ENCODE measurements around the gene SLC22A24. TPM values are rescaled to one million over a fixed set of nuclear protein-coding genes. Genes with fewer than 3 reads are reported as not detected.

The SLC22A24 gene
- total and polyA plus RNA-seq, 2 of the 13 experiments (the other 11 are each of a cell fraction or from before 2014, with no cell fraction given) = not detected

GRCh38 chr11:63155794-63156193 is 11.8 kb upstream of the SLC22A24 start:
- Histone ChIP-seq H4K20me1 (ENCODE audit: insufficient read depth, low read length) (no peaks in the 10 kb centered on the region), H3K9ac (ENCODE audit: insufficient read depth, low read depth, low read length) (no peak overlapping the region), H3K4me3 (replicated peaks in 1 of 3; ENCODE audit: insufficient read depth in 1 of 3, low read depth in 2 of 3, low read length in 3 of 3) (no peak overlapping the region), H2AFZ (ENCODE audit: low read length) (no peak overlapping the region), H3K4me2 (ENCODE audit: low read depth, low read length) (no peak overlapping the region), H3K27me3 (ENCODE audit: control insufficient read depth in 1 of 2, insufficient read depth in 2 of 2, low read length in 2 of 2) (peaks cover 0 to 6% of the 10 kb centered on the region in 2 experiments; a peak in 2 of 5 replicates), H3K36me3 (replicated peaks in 1 of 2; ENCODE audit: control insufficient read depth in 1 of 2, insufficient read depth in 2 of 2, low read length in 2 of 2) (no peaks in the 10 kb centered on the region), H3K4me1 (ENCODE audit: insufficient read depth, low read length) (no peaks in the 10 kb centered on the region), H3K27ac (ENCODE audit: extremely low read length, insufficient read depth, low read length) (no peak overlapping the region), H3K9me3 (ENCODE audit: low read length) (no peaks in the 10 kb centered on the region), H3K79me2 (ENCODE audit: insufficient read depth, low read length) (no peaks in the 10 kb centered on the region)
- ChIA-PET CTCF (ENCODE audit: low intra/inter-chr PET ratio, low total read pairs) (no interaction called here), POLR2A (no interaction called here)
- no peak for TF ChIP-seq ZBTB20 (CRISPR knock-in tag; IDR thresholded peaks at IDR 0.05; ENCODE audit: borderline replicate concordance, low read depth)
- FAIRE-seq = no peak
- ATAC-seq = no peak
- DNase-seq (ENCODE audit: low spot score) = no peak
- WGBS (ENCODE audit: low lambda C conversion rate) = 20% methylated on average over 1 of the region's 1 CpG
- no TSS peak for BruUV-seq (replicated peaks)
- in situ Hi-C loops (cut with HindIII; ENCODE audit: extremely low pct_ligation_motif_present, low pct_unique_long_range_greater_than_20kb) = no loop called here
- intact Hi-C loops (cut with micrococcal nuclease; ENCODE audit: unreplicated experiment) = no loop called here

DNA sequence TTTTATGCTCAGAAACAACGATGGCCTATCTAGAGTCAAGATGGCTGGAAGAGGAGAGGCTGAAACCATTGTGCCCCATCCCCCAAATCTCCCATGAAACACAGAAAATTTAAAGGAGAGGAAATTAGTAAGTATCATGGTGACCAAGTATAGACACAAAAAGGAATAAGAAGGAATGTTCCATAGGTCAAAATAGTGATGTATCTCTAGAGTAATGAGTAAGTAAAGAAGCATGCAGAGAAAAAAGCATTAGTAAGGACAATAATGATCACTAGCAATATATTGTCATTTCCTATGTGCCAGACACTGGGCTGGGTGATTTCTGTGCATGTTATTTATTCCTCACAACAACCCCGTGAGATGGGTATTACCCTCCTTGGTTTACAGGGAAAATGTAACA is 2.6 kb upstream of the SLC22A24 start:
- ATAC-seq = no peak
- in situ Hi-C loops (cut with HindIII; ENCODE audit: extremely low pct_ligation_motif_present, low pct_unique_long_range_greater_than_20kb) = no loop called here
- no peak overlapping the region for H3K9ac ChIP-seq (ENCODE audit: insufficient read depth, low read depth, low read length)
- no peaks in the 10 kb centered on the region for H3K79me2 ChIP-seq (ENCODE audit: insufficient read depth, low read length)
- H3K27me3 ChIP-seq (ENCODE audit: control insufficient read depth in 1 of 2, insufficient read depth in 2 of 2, low read length in 2 of 2) = peaks cover 0 to 3% of the 10 kb centered on the region in 2 experiments; a peak in 1 of 5 replicates
- no peaks in the 10 kb centered on the region for H3K36me3 ChIP-seq (replicated peaks in 1 of 2; ENCODE audit: control insufficient read depth in 1 of 2, insufficient read depth in 2 of 2, low read length in 2 of 2)
- no peaks in the 10 kb centered on the region for H4K20me1 ChIP-seq (ENCODE audit: insufficient read depth, low read length)
- H3K27ac ChIP-seq (ENCODE audit: extremely low read length, insufficient read depth, low read length) = no peak overlapping the region
- BruUV-seq (replicated peaks) = no TSS peak
- DNase-seq (ENCODE audit: low spot score) = no peak
- no peak overlapping the region for H3K4me3 ChIP-seq (replicated peaks in 1 of 3; ENCODE audit: insufficient read depth in 1 of 3, low read depth in 2 of 3, low read length in 3 of 3)
- intact Hi-C loops (cut with micrococcal nuclease; ENCODE audit: unreplicated experiment) = no loop called here
- H3K4me2 ChIP-seq (ENCODE audit: low read depth, low read length) = no peak overlapping the region
- H2AFZ ChIP-seq (ENCODE audit: low read length) = no peak overlapping the region
- 0% methylated on average over 2 of the region's 2 CpGs for WGBS (ENCODE audit: low lambda C conversion rate)
- H3K4me1 ChIP-seq (ENCODE audit: insufficient read depth, low read length) = no peaks in the 10 kb centered on the region
- POLR2A ChIA-PET = no interaction called here
- no peak for FAIRE-seq
- CTCF ChIA-PET (ENCODE audit: low intra/inter-chr PET ratio, low total read pairs) = no interaction called here
- H3K9me3 ChIP-seq (ENCODE audit: low read length) = no peaks in the 10 kb centered on the region
- no peak for TF ChIP-seq ZFY (CRISPR knock-in tag; IDR thresholded peaks at IDR 0.05)
- no peak for TF ChIP-seq ZNF597 (CRISPR knock-in tag; IDR thresholded peaks at IDR 0.05)
- TF ChIP-seq, protein P1, sequence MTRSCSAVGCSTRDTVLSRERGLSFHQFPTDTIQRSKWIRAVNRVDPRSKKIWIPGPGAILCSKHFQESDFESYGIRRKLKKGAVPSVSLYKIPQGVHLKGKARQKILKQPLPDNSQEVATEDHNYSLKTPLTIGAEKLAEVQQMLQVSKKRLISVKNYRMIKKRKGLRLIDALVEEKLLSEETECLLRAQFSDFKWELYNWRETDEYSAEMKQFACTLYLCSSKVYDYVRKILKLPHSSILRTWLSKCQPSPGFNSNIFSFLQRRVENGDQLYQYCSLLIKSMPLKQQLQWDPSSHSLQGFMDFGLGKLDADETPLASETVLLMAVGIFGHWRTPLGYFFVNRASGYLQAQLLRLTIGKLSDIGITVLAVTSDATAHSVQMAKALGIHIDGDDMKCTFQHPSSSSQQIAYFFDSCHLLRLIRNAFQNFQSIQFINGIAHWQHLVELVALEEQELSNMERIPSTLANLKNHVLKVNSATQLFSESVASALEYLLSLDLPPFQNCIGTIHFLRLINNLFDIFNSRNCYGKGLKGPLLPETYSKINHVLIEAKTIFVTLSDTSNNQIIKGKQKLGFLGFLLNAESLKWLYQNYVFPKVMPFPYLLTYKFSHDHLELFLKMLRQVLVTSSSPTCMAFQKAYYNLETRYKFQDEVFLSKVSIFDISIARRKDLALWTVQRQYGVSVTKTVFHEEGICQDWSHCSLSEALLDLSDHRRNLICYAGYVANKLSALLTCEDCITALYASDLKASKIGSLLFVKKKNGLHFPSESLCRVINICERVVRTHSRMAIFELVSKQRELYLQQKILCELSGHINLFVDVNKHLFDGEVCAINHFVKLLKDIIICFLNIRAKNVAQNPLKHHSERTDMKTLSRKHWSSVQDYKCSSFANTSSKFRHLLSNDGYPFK (CRISPR knock-in tag; IDR thresholded peaks at IDR 0.05; ENCODE audit: borderline replicate concordance) = no peak
- TF ChIP-seq NCOA5 (CRISPR knock-in tag; IDR thresholded peaks at IDR 0.05) = no peak
- no peak for TF ChIP-seq ZNF629 (CRISPR knock-in tag; conservative IDR thresholded peaks at IDR 0.05)
- TF ChIP-seq ZMAT3 (CRISPR knock-in tag; conservative IDR thresholded peaks at IDR 0.05) = no peak
- no peak for TF ChIP-seq SYNCRIP (IDR thresholded peaks at IDR 0.05; ENCODE audit: insufficient read depth, low read depth, low read length)
- no peak for TF ChIP-seq ZNF496 (CRISPR knock-in tag; IDR thresholded peaks at IDR 0.05; ENCODE audit: insufficient replicate concordance)
- no peak for TF ChIP-seq RFX3 (CRISPR knock-in tag; IDR thresholded peaks at IDR 0.05)
- TF ChIP-seq ZNF672 (CRISPR knock-in tag; IDR thresholded peaks at IDR 0.05) = no peak
- TF ChIP-seq SPEN (CRISPR knock-in tag; IDR thresholded peaks at IDR 0.05; ENCODE audit: low read depth) = no peak
- TF ChIP-seq ZNF615 (CRISPR knock-in tag; IDR thresholded peaks at IDR 0.05; ENCODE audit: borderline replicate concordance) = no peak
- TF ChIP-seq ZNF530 (CRISPR knock-in tag; IDR thresholded peaks at IDR 0.05; ENCODE audit: low read depth) = no peak
- no peak for TF ChIP-seq ZNF335 (CRISPR knock-in tag; IDR thresholded peaks at IDR 0.05)
- no peak for TF ChIP-seq NR0B2 (CRISPR knock-in tag; IDR thresholded peaks at IDR 0.05)
